Measurements from ENCODE around the gene ADAMTS9.

- TF ChIP-seq CTCF (IDR thresholded peaks at IDR 0.05) (no peak), EZH2 (IDR thresholded peaks at IDR 0.05; ENCODE audit: borderline replicate concordance, insufficient read depth, low read depth, low read length, poor library complexity, severe bottlenecking) (no peak)
Observed at GRCh38 chr3:64687781-64688604, at the start of gene ADAMTS9.

All from B cell (primary cell).